SK-N-SH (cell line): ENCODE data around the gene CHML. TPM values are rescaled to one million over a fixed set of nuclear protein-coding genes. Genes with fewer than 3 reads are reported as not detected.

Experiments used
- CTCF ChIA-PET: fragments of 300-600, 350-600 bp; formaldehyde crosslinking; extraction: SDS; loops from one replicate; lab custom pipeline; 2021; lab: Yijun Ruan, JAX
- POLR2A ChIA-PET: fragments of 350-600 bp; sonication (Branson Sonifier 250); formaldehyde crosslinking; extraction: SDS; loops from one replicate; lab custom pipeline; 2020; ENCODE audit warnings: antibody characterized with exemption, inconsistent platforms; lab: Yijun Ruan, JAX
- DNase-seq: peaks from one replicate; pipeline ENCODE4 v3.0.0; 2012
- H2AFZ ChIP-seq: fragments of 200-600 bp; sonication (generic); 2 replicates; pipeline ENCODE4 v1.8.1; 2016; ENCODE audit warnings: antibody characterized with exemption, mild to moderate bottlenecking, low read depth
- H3F3A ChIP-seq: fragments of 200-600 bp; sonication (generic); replicated peaks from 2 replicates; pipeline ENCODE3; 2016; ENCODE audit warnings: antibody characterized with exemption, mild to moderate bottlenecking; ENCODE audit not compliant: insufficient read depth
- H3K27ac ChIP-seq, 2 experiments: fragments of 200-500 bp in 1 of 2; fragments of 200-600 bp in 1 of 2; sonication (Bioruptor generic) in 1 of 2; sonication (generic), shearing (Covaris generic) in 1 of 2; 2 replicates each; pipeline versions ENCODE4 v1.5.1 to v1.6.1; 2014 to 2016; ENCODE audit warnings: low read depth in 2 of 2, inconsistent platforms in 1 of 2, low read length in 1 of 2, mild to moderate bottlenecking in 1 of 2, mixed read lengths in 1 of 2
- H3K27me3 ChIP-seq: fragments of 200-600 bp; sonication (generic), shearing (Covaris generic); 2 replicates; pipeline ENCODE4 v1.6.1; 2016; ENCODE audit warnings: mixed run types; ENCODE audit not compliant: insufficient read depth
- H3K36me3 ChIP-seq, 2 experiments: fragments of 200-500 bp in 1 of 2; fragments of 200-600 bp in 1 of 2; sonication (Bioruptor generic) in 1 of 2; sonication (generic) in 1 of 2; replicated peaks in 1 of 2; 2 replicates each; pipeline versions ENCODE3 to v1.5.1; 2014 to 2016; ENCODE audit warnings: low read length in 1 of 2, mild to moderate bottlenecking in 1 of 2; ENCODE audit not compliant: insufficient read depth in 2 of 2, control insufficient read depth in 1 of 2
- H3K4me1 ChIP-seq, 2 experiments: fragments of 200-500 bp in 1 of 2; fragments of 200-600 bp in 1 of 2; sonication (Bioruptor generic) in 1 of 2; sonication (generic), shearing (Covaris generic) in 1 of 2; 2 replicates each; pipeline versions ENCODE4 v1.5.1 to v1.6.1; 2014 to 2016; ENCODE audit warnings: low read depth in 1 of 2, low read length in 1 of 2, mixed run types in 1 of 2; ENCODE audit not compliant: insufficient read depth in 2 of 2, control insufficient read depth in 1 of 2
- H3K4me2 ChIP-seq: fragments of 200-600 bp; sonication (generic), shearing (Covaris generic); 2 replicates; pipeline ENCODE4 v1.6.1; 2017; ENCODE audit warnings: mixed run types
- H3K4me3 ChIP-seq, 2 experiments: fragments of 200-500 bp in 1 of 2; fragments of 200-600 bp in 1 of 2; sonication (Bioruptor generic) in 1 of 2; sonication (generic), shearing (Covaris generic) in 1 of 2; 2 replicates each; pipeline versions ENCODE4 v1.5.1 to v1.8.1; 2014 to 2016; ENCODE audit warnings: low read depth in 2 of 2, inconsistent platforms in 1 of 2, low read length in 1 of 2, mild to moderate bottlenecking in 1 of 2, mixed read lengths in 1 of 2, moderate library complexity in 1 of 2
- H3K79me2 ChIP-seq: fragments of 200-600 bp; sonication (generic); 2 replicates; pipeline ENCODE4 v1.8.1; 2017; ENCODE audit warnings: mild to moderate bottlenecking; ENCODE audit not compliant: insufficient read depth
- H3K9ac ChIP-seq: fragments of 200-600 bp; sonication (generic); 2 replicates; pipeline ENCODE4 v1.6.1; 2017; ENCODE audit warnings: mixed run types
- H3K9me2 ChIP-seq: fragments of 200-600 bp; sonication (generic); 2 replicates; pipeline ENCODE4 v1.6.1; 2017; ENCODE audit warnings: mixed run types
- H3K9me3 ChIP-seq: fragments of 200-600 bp; sonication (generic); 2 replicates; pipeline ENCODE4 v1.6.1; 2017; ENCODE audit warnings: mixed run types, mild to moderate bottlenecking, moderate library complexity
- H4K20me1 ChIP-seq: fragments of 200-600 bp; sonication (generic); 2 replicates; pipeline ENCODE4 v1.6.1; 2017; ENCODE audit warnings: mild to moderate bottlenecking, mixed run types; ENCODE audit not compliant: insufficient read depth
- CHD2 ChIP-seq: fragments of 150-350 bp; IDR thresholded peaks from 2 replicates; pipeline ENCODE4 v1.6.1; 2018; ENCODE audit warnings: low read length; ENCODE audit not compliant: partially characterized antibody
- EP300 ChIP-seq, 2 experiments: IDR thresholded peaks; 2 replicates each; pipeline versions ENCODE4 v1.4.0 to v1.6.1; 2012; ENCODE audit warnings: borderline replicate concordance in 1 of 2, low read depth in 1 of 2, low read length in 1 of 2
- EZH2phosphoT487 ChIP-seq: fragments of 200-600 bp; sonication (generic); IDR thresholded peaks from 2 replicates; pipeline ENCODE4 v1.6.1; 2017; ENCODE audit warnings: low read depth, mixed run types, mild to moderate bottlenecking, antibody characterized with exemption, moderate library complexity, borderline replicate concordance
- FOSL2 ChIP-seq: IDR thresholded peaks from 2 replicates; pipeline ENCODE4 v1.4.0; 2012; ENCODE audit warnings: low read depth, mild to moderate bottlenecking, moderate library complexity, borderline replicate concordance
- GABPA ChIP-seq: IDR thresholded peaks from 2 replicates; pipeline ENCODE4 v1.4.0; 2012; ENCODE audit warnings: low read depth, mild to moderate bottlenecking
- IRF3 ChIP-seq: fragments of 150-350 bp; IDR thresholded peaks from 2 replicates; pipeline ENCODE4 v1.6.1; 2016; ENCODE audit warnings: mild to moderate bottlenecking, low read depth, low read length
- MEF2A ChIP-seq: IDR thresholded peaks from 2 replicates; pipeline ENCODE4 v1.4.0; 2012; ENCODE audit warnings: low read depth, borderline replicate concordance
- NFIC ChIP-seq: IDR thresholded peaks from 2 replicates; pipeline ENCODE4 v1.4.0; 2012; ENCODE audit warnings: borderline replicate concordance
- NRF1 ChIP-seq: IDR thresholded peaks from 2 replicates; pipeline ENCODE4 v1.6.1; 2012; ENCODE audit warnings: low read depth, mild to moderate bottlenecking, low read length
- POLR2AphosphoS5 ChIP-seq: IDR thresholded peaks from 2 replicates; pipeline ENCODE4 v1.6.1; 2012; ENCODE audit warnings: low read depth, low read length
- RAD21 ChIP-seq: IDR thresholded peaks from 2 replicates; pipeline ENCODE4 v1.6.1; 2012; ENCODE audit warnings: mild to moderate bottlenecking, low read length
- RFX5 ChIP-seq: IDR thresholded peaks from 2 replicates; pipeline ENCODE4 v1.6.1; 2012; ENCODE audit warnings: mild to moderate bottlenecking, improper control_type of control experiment, low read length
- SMC3 ChIP-seq: IDR thresholded peaks from 2 replicates; pipeline ENCODE4 v1.6.1; 2012; ENCODE audit warnings: low read depth, low read length, improper control_type of control experiment
- TAF1 ChIP-seq: IDR thresholded peaks from 2 replicates; pipeline ENCODE4 v1.6.1; 2012; ENCODE audit warnings: low read depth, mild to moderate bottlenecking, low read length, moderate library complexity, borderline replicate concordance
- TCF12 ChIP-seq: IDR thresholded peaks from 2 replicates; pipeline ENCODE4 v1.4.0; 2012
- TEAD4 ChIP-seq: IDR thresholded peaks from 2 replicates; pipeline ENCODE4 v1.4.0; 2012; ENCODE audit warnings: mild to moderate bottlenecking, borderline replicate concordance; ENCODE audit not compliant: insufficient read depth
- USF1 ChIP-seq: IDR thresholded peaks from 2 replicates; pipeline ENCODE4 v1.4.0; 2012; ENCODE audit warnings: low read depth, borderline replicate concordance
- WGBS: methylation state at CpG from one replicate; pipeline ENCODE4 v1.1.6; 2017; ENCODE audit warnings: low lambda C conversion rate; 5-methylcytosine and 5-hydroxymethylcytosine counted together
- polyA plus RNA-seq, 3 experiments: library from polyadenylated mRNA; depleted of rRNA; stranded (reverse); fragments of >200 nt; gene quantifications; 2 replicates each; pipeline ENCODE4 v1.2.3, GENCODE V29; 2012
- TF ChIP-seq, protein P1 (sequence below): IDR thresholded peaks from 2 replicates; pipeline ENCODE4 v1.6.1; 2012; ENCODE audit warnings: mild to moderate bottlenecking, low read depth, low read length, moderate library complexity

Gene CHML
- polyA plus RNA-seq, 1 of the 3 experiments (the other 2 are of a cell fraction): 3.0 TPM

GRCh38 chr1:241631674-241632073, 8.5 kb downstream of the CHML start:
- no peak for TF ChIP-seq NFIC
- TF ChIP-seq USF1: no peak
- no peak for TF ChIP-seq EZH2phosphoT487
- TF ChIP-seq SMC3: no peak
- TF ChIP-seq TCF12: no peak
- TF ChIP-seq EP300 (IDR thresholded peaks at IDR 0.05; ENCODE audit: borderline replicate concordance in 1 of 2, low read depth in 1 of 2, low read length in 1 of 2): no peak
- TF ChIP-seq, all 33 proteins: peak for 0
- DNase-seq: no peak
- peaks cover 8% of the 10 kb centered on the region; the same call in 1 of the 2 replicates for H3K79me2 ChIP-seq
- H3K9ac ChIP-seq: no peak overlapping the region
- H3K9me2 ChIP-seq: no peaks in the 10 kb centered on the region; the same call in 1 of the 2 replicates
- no peaks in the 10 kb centered on the region for H4K20me1 ChIP-seq
- no peak overlapping the region for H3K4me3 ChIP-seq
- WGBS: 88% methylated on average over 5 of the region's 5 CpGs
- no peak overlapping the region for H2AFZ ChIP-seq
- H3K36me3 ChIP-seq: peaks cover 24 to 35% of the 10 kb centered on the region in 2 experiments
- no peaks in the 10 kb centered on the region for H3K27me3 ChIP-seq
- H3K4me2 ChIP-seq: no peak overlapping the region
- H3F3A ChIP-seq: peaks cover 12% of the 10 kb centered on the region
- no peaks in the 10 kb centered on the region; a peak in 1 of 4 replicates for H3K4me1 ChIP-seq
- no peaks in the 10 kb centered on the region for H3K9me3 ChIP-seq
- CTCF ChIA-PET: no interaction called here
- H3K27ac ChIP-seq: no peak overlapping the region
- POLR2A ChIA-PET: no interaction called here

GRCh38 chr1:241630899-241631298, 9.3 kb downstream of the CHML start:
- no peak overlapping the region for H3K4me3 ChIP-seq
- H3K4me1 ChIP-seq: no peaks in the 10 kb centered on the region; a peak in 1 of 4 replicates
- CTCF ChIA-PET: no interaction called here
- POLR2A ChIA-PET: no interaction called here
- H2AFZ ChIP-seq: no peak overlapping the region
- 95% methylated on average over 2 of the region's 2 CpGs for WGBS
- H3K9ac ChIP-seq: no peak overlapping the region
- no peak for TF ChIP-seq SMC3
- TF ChIP-seq TEAD4: no peak
- no peak for TF ChIP-seq NFIC
- TF ChIP-seq, protein P1, sequence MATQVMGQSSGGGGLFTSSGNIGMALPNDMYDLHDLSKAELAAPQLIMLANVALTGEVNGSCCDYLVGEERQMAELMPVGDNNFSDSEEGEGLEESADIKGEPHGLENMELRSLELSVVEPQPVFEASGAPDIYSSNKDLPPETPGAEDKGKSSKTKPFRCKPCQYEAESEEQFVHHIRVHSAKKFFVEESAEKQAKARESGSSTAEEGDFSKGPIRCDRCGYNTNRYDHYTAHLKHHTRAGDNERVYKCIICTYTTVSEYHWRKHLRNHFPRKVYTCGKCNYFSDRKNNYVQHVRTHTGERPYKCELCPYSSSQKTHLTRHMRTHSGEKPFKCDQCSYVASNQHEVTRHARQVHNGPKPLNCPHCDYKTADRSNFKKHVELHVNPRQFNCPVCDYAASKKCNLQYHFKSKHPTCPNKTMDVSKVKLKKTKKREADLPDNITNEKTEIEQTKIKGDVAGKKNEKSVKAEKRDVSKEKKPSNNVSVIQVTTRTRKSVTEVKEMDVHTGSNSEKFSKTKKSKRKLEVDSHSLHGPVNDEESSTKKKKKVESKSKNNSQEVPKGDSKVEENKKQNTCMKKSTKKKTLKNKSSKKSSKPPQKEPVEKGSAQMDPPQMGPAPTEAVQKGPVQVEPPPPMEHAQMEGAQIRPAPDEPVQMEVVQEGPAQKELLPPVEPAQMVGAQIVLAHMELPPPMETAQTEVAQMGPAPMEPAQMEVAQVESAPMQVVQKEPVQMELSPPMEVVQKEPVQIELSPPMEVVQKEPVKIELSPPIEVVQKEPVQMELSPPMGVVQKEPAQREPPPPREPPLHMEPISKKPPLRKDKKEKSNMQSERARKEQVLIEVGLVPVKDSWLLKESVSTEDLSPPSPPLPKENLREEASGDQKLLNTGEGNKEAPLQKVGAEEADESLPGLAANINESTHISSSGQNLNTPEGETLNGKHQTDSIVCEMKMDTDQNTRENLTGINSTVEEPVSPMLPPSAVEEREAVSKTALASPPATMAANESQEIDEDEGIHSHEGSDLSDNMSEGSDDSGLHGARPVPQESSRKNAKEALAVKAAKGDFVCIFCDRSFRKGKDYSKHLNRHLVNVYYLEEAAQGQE: no peak
- TF ChIP-seq RFX5: no peak
- TF ChIP-seq MEF2A: no peak
- TF ChIP-seq IRF3: no peak
- TF ChIP-seq GABPA: no peak
- no peak for TF ChIP-seq EZH2phosphoT487
- no peak for TF ChIP-seq RAD21
- no peak for TF ChIP-seq NRF1
- no peak for TF ChIP-seq USF1
- no peak for TF ChIP-seq TAF1
- TF ChIP-seq CHD2: no peak
- no peak for TF ChIP-seq POLR2AphosphoS5
- TF ChIP-seq FOSL2: no peak
- TF ChIP-seq EP300 (IDR thresholded peaks at IDR 0.05; ENCODE audit: borderline replicate concordance in 1 of 2, low read depth in 1 of 2, low read length in 1 of 2): no peak
- H3K27ac ChIP-seq: no peak overlapping the region
- H3K36me3 ChIP-seq: peaks cover 24 to 32% of the 10 kb centered on the region in 2 experiments
- 0 out of 2 replicates have a peak, but pooled peaks cover under 1% of the 10 kb centered on the region for H3K79me2 ChIP-seq
- H3K9me3 ChIP-seq: no peaks in the 10 kb centered on the region
- DNase-seq: no peak
- H3K27me3 ChIP-seq: no peaks in the 10 kb centered on the region
- H3F3A ChIP-seq: peaks cover 12% of the 10 kb centered on the region
- H4K20me1 ChIP-seq: no peaks in the 10 kb centered on the region
- no peaks in the 10 kb centered on the region; the same call in 1 of the 2 replicates for H3K9me2 ChIP-seq
- H3K4me2 ChIP-seq: no peak overlapping the region
